GM10248 (cell line): Measurements from ENCODE around the gene INO80B.
A peak's percentile ranks its signal among the peaks of the same experiment; 100 is the strongest.

Source experiments
- CTCF ChIA-PET: fragments of 300-600 bp; sonication (Branson Sonifier 250); formaldehyde crosslinking; extraction: SDS; loops from one replicate; lab custom pipeline; 2021; ENCODE audit warnings: antibody characterized with exemption; lab: Yijun Ruan, JAX
- POLR2A ChIA-PET: fragments of 350-650 bp; sonication (Branson Sonifier 250); formaldehyde crosslinking; extraction: SDS; loops from one replicate; lab custom pipeline; 2020; ENCODE audit warnings: antibody characterized with exemption; lab: Yijun Ruan, JAX
- DNase-seq: peaks from one replicate; pipeline ENCODE4 v3.0.0; 2012; ENCODE audit errors: extremely low spot score
- CTCF ChIP-seq: IDR thresholded peaks from 2 replicates; pipeline ENCODE4 v1.5.1; 2012; ENCODE audit warnings: mild to moderate bottlenecking, low read depth; ENCODE audit errors: extremely low read depth, missing control alignments, control extremely low read depth

The INO80B gene

GRCh38 chr2:74500578-74500946 is 45.7 kb downstream of the INO80B start:
- no peak for DNase-seq
- ChIA-PET CTCF (interaction anchor here (0.8 to 2.5 kb wide), 12 partner anchors 11 to 97 kb away, joined by 3 to 11 read pairs (median 4); partner anchors contain the start of genes CCDC142 and TTC31), POLR2A (interaction anchor here (0.6 to 1.2 kb wide), 3 partner anchors 11 to 319 kb away, joined by 3 read pairs; no protein-coding TSS in a partner anchor)
- TF ChIP-seq CTCF = no peak

GRCh38 chr2:74501335-74502071 is 46.6 kb downstream of the INO80B start:
- ChIA-PET CTCF (interaction anchor here (0.8 to 2.5 kb wide), 10 partner anchors 12 to 96 kb away, joined by 3 to 11 read pairs (median 4); partner anchors contain the start of genes CCDC142 and TTC31), POLR2A (interaction anchor here (0.7 to 1.2 kb wide), 2 partner anchors 12 to 29 kb away, joined by 3 read pairs; no protein-coding TSS in a partner anchor)
- DNase-seq = no peak
- TF ChIP-seq CTCF = no peak

GRCh38 chr2:74502147-74502719 is 47.3 kb downstream of the INO80B start:
- CTCF ChIA-PET = interaction anchor here (1.1 to 3.0 kb wide), 6 partner anchors 17 to 72 kb away, joined by 3 to 20 read pairs (median 4); partner anchors contain the start of genes AUP1 and HTRA2
- DNase-seq = peak; percentile 43
- no peak for TF ChIP-seq CTCF
- POLR2A ChIA-PET = no interaction called here

- CTCF ChIA-PET = interaction anchor here (1.1 to 3.3 kb wide), 8 partner anchors 11 to 85 kb away, joined by 3 to 20 read pairs (median 4); partner anchors contain the start of genes AUP1, CCDC142, HTRA2 and TTC31
- peak; percentile 57 for TF ChIP-seq CTCF
- POLR2A ChIA-PET = interaction anchor here (0.7 to 1.7 kb wide), 2 partner anchors 45 to 48 kb away, joined by 3 to 8 read pairs; partner anchors contain the start of genes INO80B and WBP1
- peak; percentile 80 for DNase-seq
Observed at GRCh38 chr2:74502720-74503505, 48.0 kb downstream of the INO80B start.

- POLR2A ChIA-PET = interaction anchor here (0.7 to 1.7 kb wide), 2 partner anchors 45 to 49 kb away, joined by 3 to 8 read pairs; partner anchors contain the start of genes INO80B and WBP1
- CTCF ChIA-PET = interaction anchor here (0.9 to 3.3 kb wide), 12 partner anchors 8 to 84 kb away, joined by 3 to 20 read pairs (median 4); partner anchors contain the start of genes AUP1, CCDC142, HTRA2 and TTC31
- no peak for TF ChIP-seq CTCF
- DNase-seq = no peak
Observed at GRCh38 chr2:74503506-74504475, 48.9 kb downstream of the INO80B start.
